GM21717 (cell line): ENCODE measurements around the gene GSTT4.
"Not testable (repeated sequence)": the region's sequence is repeated elsewhere in the genome, so short reads cannot be mapped to it uniquely, and the experiment has no call there.

ENCODE experiments used
- ATAC-seq: cut with Tn5 transposase; IDR thresholded peaks from one replicate; pipeline ENCODE4 v1.9.1; 2021; ENCODE audit warnings: mild to moderate bottlenecking, moderate library complexity; ENCODE audit not compliant: unreplicated experiment

Gene GSTT4

GRCh38 chr22:24025475-24025874, 20.2 kb upstream of the GSTT4 start:
- ATAC-seq: no peak

GRCh38 chr22:24024354-24024753, 19.1 kb upstream of the GSTT4 start:
- ATAC-seq: no peak

GRCh38 chr22:24023204-24023789, 18.0 kb upstream of the GSTT4 start:
- ATAC-seq: no peak

GRCh38 chr22:24021304-24021703, 16.1 kb upstream of the GSTT4 start:
- ATAC-seq: no peak

GRCh38 chr22:24016156-24016555, 10.9 kb upstream of the GSTT4 start:
- no peak for ATAC-seq

GRCh38 chr22:24011735-24012068, 6.4 kb upstream of the GSTT4 start:
- no peak for ATAC-seq

- ATAC-seq: no peak
Measured at GRCh38 chr22:24010018-24010391, 4.8 kb upstream of the GSTT4 start.

GRCh38 chr22:24009227-24010017, 4.2 kb upstream of the GSTT4 start:
- no peak for ATAC-seq

GRCh38 chr22:24008381-24009226, 3.4 kb upstream of the GSTT4 start:
- no peak for ATAC-seq

- ATAC-seq: no peak
Measured at GRCh38 chr22:24008022-24008283, 2.7 kb upstream of the GSTT4 start.

GRCh38 chr22:24007253-24008021, 2.2 kb upstream of the GSTT4 start:
- ATAC-seq: no peak

GRCh38 chr22:24006914-24007214, 1.6 kb upstream of the GSTT4 start:
- ATAC-seq: no peak

GRCh38 chr22:24006207-24006913, 1.1 kb upstream of the GSTT4 start:
- no peak for ATAC-seq

- no peak for ATAC-seq
Measured at GRCh38 chr22:24003887-24004286, 1.4 kb downstream of the GSTT4 start.

- ATAC-seq: no peak
Measured at GRCh38 chr22:24002851-24003250, 2.4 kb downstream of the GSTT4 start.

GRCh38 chr22:24002272-24002671, 3.0 kb downstream of the GSTT4 start:
- no peak for ATAC-seq

- ATAC-seq: no peak
Measured at GRCh38 chr22:24001314-24001713, 3.9 kb downstream of the GSTT4 start.

- not testable (repeated sequence) for ATAC-seq
Measured at GRCh38 chr22:23999779-24000178, 5.5 kb downstream of the GSTT4 start.

- ATAC-seq: no peak
Measured at GRCh38 chr22:23997092-23997491, 8.2 kb downstream of the GSTT4 start.

- not testable (repeated sequence) for ATAC-seq
Measured at GRCh38 chr22:23993581-23994177, 11.6 kb downstream of the GSTT4 start.

GRCh38 chr22:23993080-23993479, 12.2 kb downstream of the GSTT4 start:
- not testable (repeated sequence) for ATAC-seq
